ENCODE measurements around the gene PRKG2. TPM values are rescaled to one million over a fixed set of nuclear protein-coding genes. Genes with fewer than 3 reads are reported as not detected.
"Not testable (repeated sequence)": the region's sequence is repeated elsewhere in the genome, so short reads cannot be mapped to it uniquely, and the experiment has no call there.

PRKG2 gene
- total RNA-seq, 3 donors from 2014 or later = 1.2 to 3.5 (median 1.3) TPM

- TF ChIP-seq CTCF (IDR thresholded peaks at IDR 0.05) (no peak), POLR2AphosphoS5 (IDR thresholded peaks at IDR 0.05) (no peak), POLR2A (IDR thresholded peaks at IDR 0.05) (no peak)
- intact Hi-C loops (cut with DNase I; ENCODE audit: low total_unique reads) = no loop called here
- DNase-seq (ENCODE audit: low spot score in 2 of 2) = no peak
- Histone ChIP-seq H3K4me3 (no peak overlapping the region), H3K4me1 (no peaks in the 10 kb centered on the region), H3K9me3 (no peaks in the 10 kb centered on the region), H3K27me3 (no peaks in the 10 kb centered on the region), H3K36me3 (no peaks in the 10 kb centered on the region), H3K27ac (no peak overlapping the region)
These were observed 22.8 kb upstream of the PRKG2 start for GRCh38 chr4:81237791-81238190.

- Histone ChIP-seq H3K4me3 (no peak overlapping the region), H3K9me3 (peaks cover 5 to 6% of the 10 kb centered on the region in 2 donors), H3K27ac (no peak overlapping the region), H3K4me1 (no peaks in the 10 kb centered on the region), H3K36me3 (no peaks in the 10 kb centered on the region), H3K27me3 (no peaks in the 10 kb centered on the region)
- DNase-seq (ENCODE audit: low spot score in 2 of 2) = no peak
- intact Hi-C loops (cut with DNase I; ENCODE audit: low total_unique reads) = no loop called here
- no peak for TF ChIP-seq POLR2AphosphoS5 (IDR thresholded peaks at IDR 0.05)
- TF ChIP-seq CTCF (IDR thresholded peaks at IDR 0.05) = no peak
- no peak for TF ChIP-seq POLR2A (IDR thresholded peaks at IDR 0.05)
These were observed 21.1 kb upstream of the PRKG2 start for GRCh38 chr4:81235982-81236749.

GRCh38 chr4:81227968-81228367 lies 12.9 kb upstream of the PRKG2 start:
- Histone ChIP-seq H3K27ac (no peak overlapping the region), H3K9me3 (peaks cover 9 to 15% of the 10 kb centered on the region in 2 donors), H3K4me1 (no peaks in the 10 kb centered on the region), H3K27me3 (no peaks in the 10 kb centered on the region), H3K4me3 (no peak overlapping the region), H3K36me3 (no peaks in the 10 kb centered on the region)
- TF ChIP-seq CTCF (IDR thresholded peaks at IDR 0.05) = no peak
- no peak for TF ChIP-seq POLR2AphosphoS5 (IDR thresholded peaks at IDR 0.05)
- TF ChIP-seq POLR2A (IDR thresholded peaks at IDR 0.05) = no peak
- intact Hi-C loops (cut with DNase I; ENCODE audit: low total_unique reads) = no loop called here
- no peak for DNase-seq (ENCODE audit: low spot score in 2 of 2)

GRCh38 chr4:81227138-81227537 lies 12.1 kb upstream of the PRKG2 start:
- intact Hi-C loops (cut with DNase I; ENCODE audit: low total_unique reads) = no loop called here
- H3K27ac ChIP-seq = no peak overlapping the region
- no peaks in the 10 kb centered on the region for H3K36me3 ChIP-seq
- TF ChIP-seq POLR2AphosphoS5 (IDR thresholded peaks at IDR 0.05) (no peak), CTCF (IDR thresholded peaks at IDR 0.05) (no peak), POLR2A (IDR thresholded peaks at IDR 0.05) (no peak)
- DNase-seq (ENCODE audit: low spot score in 2 of 2) = no peak
- no peak overlapping the region for H3K4me3 ChIP-seq
- H3K27me3 ChIP-seq = no peaks in the 10 kb centered on the region
- no peaks in the 10 kb centered on the region for H3K4me1 ChIP-seq
- H3K9me3 ChIP-seq = peaks cover 9 to 15% of the 10 kb centered on the region in 2 donors

- TF ChIP-seq POLR2AphosphoS5 (IDR thresholded peaks at IDR 0.05) (no peak), CTCF (IDR thresholded peaks at IDR 0.05) (no peak), POLR2A (IDR thresholded peaks at IDR 0.05) (no peak)
- Histone ChIP-seq H3K36me3 (no peaks in the 10 kb centered on the region), H3K27ac (no peak overlapping the region), H3K9me3 (peaks cover 0 to 8% of the 10 kb centered on the region in 2 donors), H3K4me3 (no peak overlapping the region), H3K27me3 (no peaks in the 10 kb centered on the region), H3K4me1 (no peaks in the 10 kb centered on the region)
- intact Hi-C loops (cut with DNase I; ENCODE audit: low total_unique reads) = no loop called here
- no peak for DNase-seq (ENCODE audit: low spot score in 2 of 2)
These were observed 10.2 kb upstream of the PRKG2 start for GRCh38 chr4:81225252-81225651.

- H3K4me3 ChIP-seq; H3K9me3 ChIP-seq; intact Hi-C loops (cut with DNase I; ENCODE audit: low total_unique reads); H3K36me3 ChIP-seq; H3K4me1 ChIP-seq; H3K27me3 ChIP-seq; DNase-seq (ENCODE audit: low spot score in 2 of 2); H3K27ac ChIP-seq: not testable (repeated sequence)
These were observed 7.1 kb upstream of the PRKG2 start for GRCh38 chr4:81222082-81222472.
